Fibroblast of skin of back (primary cell): Measurements from ENCODE around the gene DIAPH1.

Source experiments
- DNase-seq: peaks from one replicate; pipeline ENCODE4 v3.0.0-alpha.2; 2013

Gene DIAPH1

GRCh38 chr5:141639357-141640050 lies 20.7 kb upstream of the DIAPH1 start:
- DNase-seq = no peak

GRCh38 chr5:141638771-141639170 lies 20.0 kb upstream of the DIAPH1 start:
- DNase-seq = no peak

GRCh38 chr5:141637767-141638419 lies 19.1 kb upstream of the DIAPH1 start:
- DNase-seq = peak; percentile 47

- no peak for DNase-seq
Observed at GRCh38 chr5:141637123-141637766, 18.4 kb upstream of the DIAPH1 start.

GRCh38 chr5:141636413-141637122 lies 17.8 kb upstream of the DIAPH1 start, which contains the start of the genes HDAC3 and RELL2:
Gene HDAC3 (minus strand): TSS chr5:141636849. CDS start chr5:141636790, 59 bp downstream.
Gene RELL2 (plus strand): TSS chr5:141636997. CDS start chr5:141638226, 1,229 bp downstream.
- peak; percentile 89 for DNase-seq

- no peak for DNase-seq
Observed at GRCh38 chr5:141636106-141636412, 17.3 kb upstream of the DIAPH1 start.

- no peak for DNase-seq
Observed at GRCh38 chr5:141635646-141636045, 16.8 kb upstream of the DIAPH1 start.

GRCh38 chr5:141634720-141635119 lies 15.9 kb upstream of the DIAPH1 start:
- no peak for DNase-seq

GRCh38 chr5:141633871-141634561 lies 15.2 kb upstream of the DIAPH1 start:
- no peak for DNase-seq

- DNase-seq = no peak
Observed at GRCh38 chr5:141632650-141633049, 13.8 kb upstream of the DIAPH1 start.

- no peak for DNase-seq
Observed at GRCh38 chr5:141630570-141631140, 11.9 kb upstream of the DIAPH1 start.

GRCh38 chr5:141628175-141628788 lies 9.5 kb upstream of the DIAPH1 start:
- peak; percentile 21 for DNase-seq

- DNase-seq = no peak
Observed at GRCh38 chr5:141623611-141624010, 4.8 kb upstream of the DIAPH1 start.

- DNase-seq = no peak
Observed at GRCh38 chr5:141623186-141623585, 4.4 kb upstream of the DIAPH1 start.

GRCh38 chr5:141618030-141618803 lies 583 bp downstream of the DIAPH1 start:
- DNase-seq = peak; percentile 36

- DNase-seq = no peak
Observed at GRCh38 chr5:141617682-141618029, 1.1 kb downstream of the DIAPH1 start.

GRCh38 chr5:141617128-141617527 lies 1.7 kb downstream of the DIAPH1 start:
- peak; percentile 18 for DNase-seq

GRCh38 chr5:141615991-141616720 lies 2.6 kb downstream of the DIAPH1 start:
- DNase-seq = no peak

GRCh38 chr5:141613344-141613743 lies 5.5 kb downstream of the DIAPH1 start:
- DNase-seq = no peak

GRCh38 chr5:141611289-141611688 lies 7.5 kb downstream of the DIAPH1 start:
- no peak for DNase-seq
